Measurements from ENCODE around the gene NTM.

NTM gene

GRCh38 chr11:131470216-131470925 lies 100.0 kb downstream of the NTM start:
- DNase-seq (ENCODE audit: low read depth) = no peak
- TF ChIP-seq CTCF (conservative IDR thresholded peaks at IDR 0.05; ENCODE audit: low read depth, low read length) = no peak
- H3K4me3 ChIP-seq (ENCODE audit: low read length) = no peak overlapping the region

- no peak for TF ChIP-seq CTCF (conservative IDR thresholded peaks at IDR 0.05; ENCODE audit: low read depth, low read length)
- H3K4me3 ChIP-seq (ENCODE audit: low read length) = no peak overlapping the region
- DNase-seq (ENCODE audit: low read depth) = no peak
Observed at GRCh38 chr11:131471976-131472375, 101.6 kb downstream of the NTM start.

GRCh38 chr11:131474947-131475346 lies 104.5 kb downstream of the NTM start:
- TF ChIP-seq CTCF (conservative IDR thresholded peaks at IDR 0.05; ENCODE audit: low read depth, low read length) = no peak

GRCh38 chr11:131476266-131476665 lies 105.9 kb downstream of the NTM start:
- no peak for TF ChIP-seq CTCF (conservative IDR thresholded peaks at IDR 0.05; ENCODE audit: low read depth, low read length)
- H3K4me3 ChIP-seq (ENCODE audit: low read length) = no peak overlapping the region
- no peak for DNase-seq (ENCODE audit: low read depth)

More at GRCh38 chr11:131474947-131475346, 104.5 kb downstream of the NTM start:
- no peak overlapping the region for H3K4me3 ChIP-seq (ENCODE audit: low read length)
- DNase-seq (ENCODE audit: low read depth) = no peak

GRCh38 chr11:131478341-131478740 lies 107.9 kb downstream of the NTM start:
- DNase-seq (ENCODE audit: low read depth) = no peak
- TF ChIP-seq CTCF (conservative IDR thresholded peaks at IDR 0.05; ENCODE audit: low read depth, low read length) = no peak

GRCh38 chr11:131481303-131481702 lies 110.9 kb downstream of the NTM start:
- no peak overlapping the region for H3K4me3 ChIP-seq (ENCODE audit: low read length)
- no peak for DNase-seq (ENCODE audit: low read depth)
- TF ChIP-seq CTCF (conservative IDR thresholded peaks at IDR 0.05; ENCODE audit: low read depth, low read length) = no peak

More at GRCh38 chr11:131478341-131478740, 107.9 kb downstream of the NTM start:
- no peak overlapping the region for H3K4me3 ChIP-seq (ENCODE audit: low read length)

- no peak for TF ChIP-seq CTCF (conservative IDR thresholded peaks at IDR 0.05; ENCODE audit: low read depth, low read length)
Observed at GRCh38 chr11:131481971-131482370, 111.6 kb downstream of the NTM start.

More at GRCh38 chr11:131481971-131482370, 111.6 kb downstream of the NTM start:
- no peak for DNase-seq (ENCODE audit: low read depth)
- H3K4me3 ChIP-seq (ENCODE audit: low read length) = no peak overlapping the region
